ENCODE data around the gene MZB1.

DNA sequence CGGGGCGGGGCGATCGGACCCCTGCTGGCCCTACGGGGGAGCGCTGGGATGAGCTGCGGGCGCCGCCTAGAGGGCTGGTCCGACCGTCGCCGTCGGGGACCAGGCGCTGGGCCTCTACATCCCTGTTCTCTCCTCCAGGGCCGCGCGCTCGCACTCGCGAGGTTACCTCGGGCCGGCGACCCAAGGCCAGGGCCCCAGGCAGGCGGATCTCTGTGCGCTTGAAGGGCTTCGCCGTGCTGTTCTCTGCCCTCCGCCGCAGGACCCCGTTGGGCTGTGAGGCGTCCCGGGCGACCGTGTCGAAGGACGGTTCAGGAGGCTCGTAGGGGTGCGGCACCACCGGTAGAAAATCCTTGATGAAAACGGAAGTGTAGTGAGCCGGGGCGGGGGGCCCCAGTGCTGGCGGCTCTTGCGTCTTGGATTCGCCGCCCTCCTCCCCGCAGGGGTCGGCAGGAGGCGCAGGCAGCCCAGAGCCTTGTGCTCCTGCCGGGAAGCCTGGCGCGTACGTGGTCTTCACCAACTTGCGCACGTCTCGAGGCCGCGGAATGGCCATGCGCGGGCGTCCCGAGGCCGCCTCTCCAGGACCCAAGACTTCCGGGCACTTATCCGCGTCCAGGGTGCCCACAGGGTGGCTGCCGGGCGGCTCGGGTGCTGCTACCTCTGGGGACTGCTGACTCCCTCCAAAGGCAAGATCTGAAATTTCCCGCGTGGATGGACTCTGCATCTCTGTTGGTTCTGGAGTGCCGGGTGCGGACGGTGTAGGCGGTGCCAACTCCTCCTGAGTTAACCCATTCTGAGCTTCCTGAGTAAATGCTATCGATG is 3.2 kb upstream of the MZB1 start:
- TF ChIP-seq CTCF (IDR thresholded peaks at IDR 0.05; ENCODE audit: poor library complexity, severe bottlenecking) (peak; percentile 11), EZH2 (IDR thresholded peaks at IDR 0.05; ENCODE audit: borderline replicate concordance, insufficient read depth, low read length, poor library complexity, severe bottlenecking) (peak; percentile 36)

Measured in neural cell (in vitro differentiated cells).